ENCODE measurements around the gene SUPT20HL2. TPM values are rescaled to one million over a fixed set of nuclear protein-coding genes. Genes with fewer than 3 reads are reported as not detected.

The SUPT20HL2 gene
- total RNA-seq, 1 experiment from 2014 or later, result not detected

DNA sequence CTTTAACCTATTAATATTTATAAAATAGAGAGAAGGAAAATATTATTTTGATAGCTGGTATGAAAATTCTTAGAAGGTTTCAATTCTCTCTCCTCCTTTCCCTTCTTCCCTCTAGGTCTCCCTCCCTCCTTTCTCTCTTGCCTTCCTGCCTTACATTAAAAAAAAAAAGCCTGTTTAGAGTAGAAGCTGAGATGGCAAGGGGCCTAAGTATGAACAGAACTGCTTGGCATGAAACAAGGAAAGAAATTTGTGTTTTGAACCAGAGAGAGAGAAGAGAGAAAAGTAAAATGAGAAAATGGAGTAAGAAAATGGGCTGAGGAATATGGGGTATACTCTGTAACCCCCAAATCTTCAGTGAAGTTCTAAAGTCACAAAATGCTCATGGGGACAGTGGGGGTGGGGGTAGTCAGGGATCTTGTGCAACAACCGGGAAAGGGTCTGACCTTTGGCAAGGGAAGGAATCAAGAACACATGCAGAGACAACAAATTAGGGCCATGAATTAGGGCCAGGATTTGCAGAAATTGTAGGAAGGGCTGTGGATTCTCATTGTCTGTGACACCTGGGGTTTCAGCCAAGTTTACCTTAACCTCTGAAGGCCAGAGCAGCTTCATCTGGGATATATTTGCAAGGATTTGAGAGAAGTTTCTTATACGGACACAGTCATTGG is 30.6 kb downstream of the SUPT20HL2 start:
- intact Hi-C loops (cut with micrococcal nuclease; ENCODE audit: unreplicated experiment), result no loop called here
- H3K9me2 ChIP-seq (ENCODE audit: insufficient read depth), result no peaks in the 10 kb centered on the region
- no peaks in the 10 kb centered on the region for H3K4me1 ChIP-seq (replicated peaks; ENCODE audit: insufficient read depth)
- TF ChIP-seq, protein P1, sequence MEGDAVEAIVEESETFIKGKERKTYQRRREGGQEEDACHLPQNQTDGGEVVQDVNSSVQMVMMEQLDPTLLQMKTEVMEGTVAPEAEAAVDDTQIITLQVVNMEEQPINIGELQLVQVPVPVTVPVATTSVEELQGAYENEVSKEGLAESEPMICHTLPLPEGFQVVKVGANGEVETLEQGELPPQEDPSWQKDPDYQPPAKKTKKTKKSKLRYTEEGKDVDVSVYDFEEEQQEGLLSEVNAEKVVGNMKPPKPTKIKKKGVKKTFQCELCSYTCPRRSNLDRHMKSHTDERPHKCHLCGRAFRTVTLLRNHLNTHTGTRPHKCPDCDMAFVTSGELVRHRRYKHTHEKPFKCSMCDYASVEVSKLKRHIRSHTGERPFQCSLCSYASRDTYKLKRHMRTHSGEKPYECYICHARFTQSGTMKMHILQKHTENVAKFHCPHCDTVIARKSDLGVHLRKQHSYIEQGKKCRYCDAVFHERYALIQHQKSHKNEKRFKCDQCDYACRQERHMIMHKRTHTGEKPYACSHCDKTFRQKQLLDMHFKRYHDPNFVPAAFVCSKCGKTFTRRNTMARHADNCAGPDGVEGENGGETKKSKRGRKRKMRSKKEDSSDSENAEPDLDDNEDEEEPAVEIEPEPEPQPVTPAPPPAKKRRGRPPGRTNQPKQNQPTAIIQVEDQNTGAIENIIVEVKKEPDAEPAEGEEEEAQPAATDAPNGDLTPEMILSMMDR (conservative IDR thresholded peaks at IDR 0.05), result no peak
- TF ChIP-seq EZH2 (IDR thresholded peaks at IDR 0.05; ENCODE audit: low read depth), result no peak
- POLR2A ChIA-PET (ENCODE audit: unreplicated experiment), result no interaction called here
- no peak overlapping the region for H3K27ac ChIP-seq
- no peaks in the 10 kb centered on the region for H3K9me3 ChIP-seq (ENCODE audit: insufficient read depth, low read depth)
- H3K4me3 ChIP-seq, result no peak overlapping the region
- H3K27me3 ChIP-seq (ENCODE audit: insufficient read depth, low read depth), result no peaks in the 10 kb centered on the region
- H2AFZ ChIP-seq, result no peak overlapping the region
- no peak overlapping the region for H3K4me2 ChIP-seq
- no peaks in the 10 kb centered on the region for H4K20me1 ChIP-seq (ENCODE audit: insufficient read depth)
- H3F3A ChIP-seq (ENCODE audit: insufficient read depth, low read depth), result no peaks in the 10 kb centered on the region
- no peak for DNase-seq
- CTCF ChIA-PET, result no interaction called here
- H3K79me2 ChIP-seq (ENCODE audit: low read depth), result no peaks in the 10 kb centered on the region
- H3K36me3 ChIP-seq (ENCODE audit: low read depth), result no peaks in the 10 kb centered on the region
- BruUV-seq (replicated peaks), result no TSS peak

DNA sequence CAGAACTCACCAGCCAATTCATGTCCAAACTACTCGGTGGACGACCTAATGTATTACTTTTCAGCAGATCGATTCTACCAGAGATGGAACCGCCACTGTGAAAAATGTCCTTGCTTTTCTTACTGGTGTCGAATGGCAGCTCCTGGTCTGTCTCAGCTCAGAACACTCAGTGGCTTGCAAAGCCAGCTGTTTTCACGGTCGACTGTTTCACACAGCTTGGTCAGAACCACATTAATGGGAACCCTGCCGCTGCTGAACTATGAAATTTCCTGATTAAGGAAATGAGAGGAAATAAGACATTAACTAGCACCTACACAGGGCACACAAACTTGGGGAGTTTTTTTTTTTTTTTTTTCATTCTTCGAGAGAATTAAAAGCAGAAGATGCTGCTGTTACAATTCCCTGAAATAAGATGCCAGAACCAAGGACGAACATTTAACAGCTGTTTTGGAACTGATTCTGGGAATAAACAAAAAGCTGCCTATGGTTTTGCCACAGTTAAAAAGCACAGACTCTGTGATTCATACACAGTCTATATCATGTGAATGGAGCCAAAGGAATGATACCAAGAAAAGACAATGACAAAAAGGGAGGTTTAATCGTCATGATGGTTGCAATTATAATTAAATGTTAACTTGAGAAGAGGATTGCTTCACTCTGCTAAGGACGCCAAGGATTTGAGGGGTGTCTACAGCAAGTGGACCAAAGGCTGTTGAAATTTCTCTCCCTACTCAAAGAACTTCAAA is 31.3 kb downstream of the SUPT20HL2 start:
- H3K9me2 ChIP-seq (ENCODE audit: insufficient read depth), result no peaks in the 10 kb centered on the region
- no peaks in the 10 kb centered on the region for H3K27me3 ChIP-seq (ENCODE audit: insufficient read depth, low read depth)
- no peaks in the 10 kb centered on the region for H4K20me1 ChIP-seq (ENCODE audit: insufficient read depth)
- no peak for TF ChIP-seq EZH2 (IDR thresholded peaks at IDR 0.05; ENCODE audit: low read depth)
- TF ChIP-seq, protein P1 (conservative IDR thresholded peaks at IDR 0.05), result no peak
- H3K4me1 ChIP-seq (replicated peaks; ENCODE audit: insufficient read depth), result no peaks in the 10 kb centered on the region
- POLR2A ChIA-PET (ENCODE audit: unreplicated experiment), result no interaction called here
- DNase-seq, result no peak
- CTCF ChIA-PET, result no interaction called here
- no peak overlapping the region for H3K4me2 ChIP-seq
- no peaks in the 10 kb centered on the region for H3F3A ChIP-seq (ENCODE audit: insufficient read depth, low read depth)
- BruUV-seq (replicated peaks), result no TSS peak
- no peak overlapping the region for H2AFZ ChIP-seq
- no peaks in the 10 kb centered on the region for H3K36me3 ChIP-seq (ENCODE audit: low read depth)
- H3K4me3 ChIP-seq, result no peak overlapping the region
- intact Hi-C loops (cut with micrococcal nuclease; ENCODE audit: unreplicated experiment), result no loop called here
- no peaks in the 10 kb centered on the region for H3K9me3 ChIP-seq (ENCODE audit: insufficient read depth, low read depth)
- no peak overlapping the region for H3K27ac ChIP-seq
- no peaks in the 10 kb centered on the region for H3K79me2 ChIP-seq (ENCODE audit: low read depth)

DNA sequence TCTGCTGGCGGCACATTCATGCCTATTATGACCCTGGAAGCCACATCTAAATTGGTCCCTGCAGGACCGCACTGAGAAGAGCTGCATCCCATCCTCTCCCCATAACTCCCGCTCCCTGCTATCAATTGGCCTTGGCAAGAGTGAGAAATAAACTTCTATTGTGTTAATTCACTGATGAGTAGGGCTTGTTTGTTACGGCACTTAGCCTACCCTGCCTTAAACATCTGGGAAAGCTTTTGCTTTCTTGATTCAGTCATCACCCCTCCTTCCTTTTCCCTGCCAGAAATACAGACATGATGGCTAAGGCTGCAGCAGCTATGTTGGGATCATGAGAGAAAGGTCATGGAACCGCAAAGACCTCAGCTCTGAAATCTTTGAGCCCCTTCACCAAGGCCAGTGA is 36.5 kb downstream of the SUPT20HL2 start:
- H3K79me2 ChIP-seq (ENCODE audit: low read depth), result no peaks in the 10 kb centered on the region
- no peak overlapping the region for H3K4me2 ChIP-seq
- H3K27me3 ChIP-seq (ENCODE audit: insufficient read depth, low read depth), result no peaks in the 10 kb centered on the region
- no peak overlapping the region for H2AFZ ChIP-seq
- no peaks in the 10 kb centered on the region for H3K9me3 ChIP-seq (ENCODE audit: insufficient read depth, low read depth)
- H4K20me1 ChIP-seq (ENCODE audit: insufficient read depth), result no peaks in the 10 kb centered on the region
- H3K9me2 ChIP-seq (ENCODE audit: insufficient read depth), result no peaks in the 10 kb centered on the region
- no peaks in the 10 kb centered on the region for H3F3A ChIP-seq (ENCODE audit: insufficient read depth, low read depth)
- DNase-seq, result no peak
- intact Hi-C loops (cut with micrococcal nuclease; ENCODE audit: unreplicated experiment), result no loop called here
- CTCF ChIA-PET, result no interaction called here
- BruUV-seq (replicated peaks), result no TSS peak
- H3K27ac ChIP-seq, result no peak overlapping the region
- H3K4me1 ChIP-seq (replicated peaks; ENCODE audit: insufficient read depth), result no peaks in the 10 kb centered on the region
- TF ChIP-seq EZH2 (IDR thresholded peaks at IDR 0.05; ENCODE audit: low read depth), result no peak
- TF ChIP-seq, protein P1 (conservative IDR thresholded peaks at IDR 0.05), result no peak
- POLR2A ChIA-PET (ENCODE audit: unreplicated experiment), result no interaction called here
- H3K4me3 ChIP-seq, result no peak overlapping the region
- no peaks in the 10 kb centered on the region for H3K36me3 ChIP-seq (ENCODE audit: low read depth)

Measured in PC-9 (cell line).